Parathyroid adenoma (tissue), 2 donors: ENCODE measurements around the gene RBM44.
"Not testable (repeated sequence)": the region's sequence is repeated elsewhere in the genome, so short reads cannot be mapped to it uniquely, and the experiment has no call there.

Experiments used
- H2AFZ ChIP-seq: fragments of 300-600 bp; sonication (generic); one replicate; pipeline ENCODE4 v1.7.0; 2017; ENCODE audit warnings: antibody characterized with exemption, mild to moderate bottlenecking
- H3K27ac ChIP-seq: fragments of 300-600 bp; sonication (generic); one replicate; pipeline ENCODE4 v1.7.0; 2017
- H3K27me3 ChIP-seq: fragments of 300-600 bp; sonication (generic); one replicate; pipeline ENCODE4 v1.7.0; 2017; ENCODE audit warnings: low read length; ENCODE audit not compliant: control insufficient read depth, insufficient read depth
- H3K36me3 ChIP-seq: fragments of 300-600 bp; sonication (generic); one replicate; pipeline ENCODE4 v1.7.0; 2017; ENCODE audit warnings: low read length; ENCODE audit not compliant: control insufficient read depth, insufficient read depth
- H3K4me1 ChIP-seq: fragments of 300-600 bp; sonication (generic); one replicate; pipeline ENCODE4 v1.7.0; 2017; ENCODE audit warnings: control low read depth
- H3K4me2 ChIP-seq: fragments of 300-600 bp; sonication (generic); one replicate; pipeline ENCODE4 v1.7.0; 2017; ENCODE audit warnings: low read length
- H3K4me3 ChIP-seq: fragments of 300-600 bp; sonication (generic); one replicate; pipeline ENCODE4 v1.7.0; 2017; ENCODE audit warnings: low read depth, low read length
- H3K79me2 ChIP-seq: fragments of 300-600 bp; sonication (generic); one replicate; pipeline ENCODE4 v1.7.0; 2017; ENCODE audit warnings: control low read depth
- H3K9ac ChIP-seq: fragments of 300-600 bp; sonication (generic); one replicate; pipeline ENCODE4 v1.7.0; 2017; ENCODE audit warnings: mild to moderate bottlenecking
- H3K9me3 ChIP-seq: fragments of 300-600 bp; sonication (generic); one replicate; pipeline ENCODE4 v1.7.0; 2017; ENCODE audit warnings: low read length; ENCODE audit not compliant: control insufficient read depth
- TF ChIP-seq, protein P1 (sequence below): fragments of 300-600 bp; sonication (generic); IDR thresholded peaks from one replicate; pipeline ENCODE4 v1.7.0; 2017; ENCODE audit warnings: antibody characterized with exemption, mild to moderate bottlenecking
- donor health status: primary hyperparathyroidism.

The RBM44 gene, protein sequence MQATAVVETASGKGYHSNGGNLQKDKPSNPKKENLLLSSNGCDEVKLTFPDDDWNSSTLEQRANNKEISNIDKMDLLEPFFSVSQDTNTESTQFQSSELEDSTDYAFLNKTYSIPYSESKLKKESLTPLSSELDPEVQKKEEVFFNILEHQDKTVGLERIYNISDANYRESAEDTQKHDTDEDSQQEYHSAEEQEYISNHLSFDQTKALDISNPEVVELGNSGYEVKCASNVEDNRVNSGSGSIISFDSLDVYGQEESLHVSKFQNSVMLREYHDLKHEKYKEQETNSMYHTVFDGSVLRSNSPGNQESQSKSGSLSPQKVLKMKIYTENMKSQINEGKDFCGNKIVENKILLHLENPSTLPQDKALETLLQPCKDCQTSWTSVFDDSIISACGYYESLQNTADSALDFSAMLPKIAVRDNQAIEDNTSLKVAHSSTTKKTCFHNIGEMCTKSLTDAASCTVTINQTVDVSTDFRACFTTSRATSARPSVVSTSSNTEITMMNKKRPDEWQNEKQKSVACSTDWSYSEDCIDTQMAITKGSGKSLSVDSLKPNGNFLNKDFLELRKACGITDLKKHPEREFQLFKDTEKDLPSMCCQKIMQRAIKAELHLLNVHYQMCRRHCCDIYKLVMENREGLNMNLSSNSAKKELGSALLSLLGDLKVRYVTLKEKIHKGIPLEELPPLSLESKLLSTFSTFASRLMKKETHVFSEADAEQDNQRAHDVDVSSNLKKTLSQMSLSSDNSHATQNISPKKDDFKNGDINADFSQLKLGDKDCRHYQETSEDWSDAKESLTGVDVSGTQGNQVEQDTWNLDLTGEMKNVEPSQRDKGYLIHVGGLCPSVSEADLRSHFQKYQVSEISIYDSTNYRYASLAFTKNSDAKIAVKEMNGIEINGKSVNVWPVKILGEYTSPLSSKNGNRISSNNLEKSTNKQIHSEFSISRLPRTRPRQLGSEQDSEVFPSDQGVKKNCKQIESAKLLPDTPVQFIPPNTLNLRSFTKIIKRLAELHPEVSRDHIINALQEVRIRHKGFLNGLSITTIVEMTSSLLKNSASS

DNA sequence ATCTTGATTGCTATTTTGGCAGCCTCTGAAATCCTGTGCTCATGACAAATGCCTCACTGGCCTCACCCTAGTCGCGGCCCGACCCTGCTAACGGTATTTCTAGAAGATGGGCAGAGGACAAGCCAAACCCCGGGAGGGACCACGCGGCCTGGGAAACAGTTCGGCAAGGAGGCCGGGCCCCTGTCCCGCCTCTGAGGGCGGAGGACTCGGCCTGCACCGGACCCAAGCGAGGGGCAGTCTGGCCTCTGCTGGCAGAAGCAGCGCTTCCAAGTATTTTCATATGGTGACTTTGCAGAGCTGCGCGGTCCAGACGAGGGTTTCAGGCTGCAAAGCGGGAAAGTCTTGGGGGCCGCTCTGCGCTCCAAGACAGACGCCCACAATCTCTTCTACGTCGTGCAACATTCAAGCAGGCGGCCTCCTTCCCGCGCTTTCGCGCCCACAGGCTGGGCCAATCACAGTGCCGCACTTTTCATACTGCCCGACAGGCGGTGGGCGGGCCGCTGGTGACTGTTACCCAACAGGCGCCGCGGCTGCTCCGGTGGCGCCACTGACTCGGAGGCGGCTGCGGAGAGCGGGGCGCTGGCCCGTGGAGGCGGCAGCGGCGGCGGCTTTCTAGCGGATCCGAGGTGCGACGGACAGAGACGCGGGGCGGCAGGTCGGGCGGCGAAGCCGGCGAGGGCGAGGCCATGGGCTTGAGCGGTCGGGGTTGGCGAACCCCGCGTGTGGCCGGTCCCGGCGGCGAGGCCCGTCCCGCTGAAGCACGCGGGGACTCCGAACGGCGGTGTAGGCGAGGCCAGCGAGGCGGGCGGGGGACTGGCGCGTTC, at the start of gene RBM44:
TSS of gene RBM44 (plus strand) at position 544 of the 824 bp plus-strand sequence. CDS start 14,831 bp downstream, outside the sequence.
- no peaks in the 10 kb centered on the region for H3K4me1 ChIP-seq
- H3K4me2 ChIP-seq, result no peak within 1 kb of the TSS
- no peak within 1 kb of the TSS for H3K4me3 ChIP-seq
- no peaks in the 10 kb centered on the region for H3K36me3 ChIP-seq
- H3K27me3 ChIP-seq, result no peaks in the 10 kb centered on the region
- no peaks in the 10 kb centered on the region for H3K9me3 ChIP-seq
- H2AFZ ChIP-seq, result no peak within 1 kb of the TSS
- TF ChIP-seq, protein P1, sequence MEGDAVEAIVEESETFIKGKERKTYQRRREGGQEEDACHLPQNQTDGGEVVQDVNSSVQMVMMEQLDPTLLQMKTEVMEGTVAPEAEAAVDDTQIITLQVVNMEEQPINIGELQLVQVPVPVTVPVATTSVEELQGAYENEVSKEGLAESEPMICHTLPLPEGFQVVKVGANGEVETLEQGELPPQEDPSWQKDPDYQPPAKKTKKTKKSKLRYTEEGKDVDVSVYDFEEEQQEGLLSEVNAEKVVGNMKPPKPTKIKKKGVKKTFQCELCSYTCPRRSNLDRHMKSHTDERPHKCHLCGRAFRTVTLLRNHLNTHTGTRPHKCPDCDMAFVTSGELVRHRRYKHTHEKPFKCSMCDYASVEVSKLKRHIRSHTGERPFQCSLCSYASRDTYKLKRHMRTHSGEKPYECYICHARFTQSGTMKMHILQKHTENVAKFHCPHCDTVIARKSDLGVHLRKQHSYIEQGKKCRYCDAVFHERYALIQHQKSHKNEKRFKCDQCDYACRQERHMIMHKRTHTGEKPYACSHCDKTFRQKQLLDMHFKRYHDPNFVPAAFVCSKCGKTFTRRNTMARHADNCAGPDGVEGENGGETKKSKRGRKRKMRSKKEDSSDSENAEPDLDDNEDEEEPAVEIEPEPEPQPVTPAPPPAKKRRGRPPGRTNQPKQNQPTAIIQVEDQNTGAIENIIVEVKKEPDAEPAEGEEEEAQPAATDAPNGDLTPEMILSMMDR, result no peak
- H3K27ac ChIP-seq, result no peak within 1 kb of the TSS
- H3K9ac ChIP-seq, result no peak within 1 kb of the TSS
- no peaks in the 10 kb centered on the region for H3K79me2 ChIP-seq

- H2AFZ ChIP-seq, result no peak overlapping the region
- no peaks in the 10 kb centered on the region for H3K9me3 ChIP-seq
- H3K27me3 ChIP-seq, result no peaks in the 10 kb centered on the region
- no peak overlapping the region for H3K27ac ChIP-seq
- peaks cover 13% of the 10 kb centered on the region for H3K79me2 ChIP-seq
- no peaks in the 10 kb centered on the region for H3K4me1 ChIP-seq
- no peak overlapping the region for H3K4me2 ChIP-seq
- H3K9ac ChIP-seq, result no peak overlapping the region
- no peak overlapping the region for H3K4me3 ChIP-seq
- H3K36me3 ChIP-seq, result no peaks in the 10 kb centered on the region
- TF ChIP-seq, protein P1, result no peak
Observed at GRCh38 chr2:237749002-237749401, 49.6 kb upstream of the RBM44 start.

DNA sequence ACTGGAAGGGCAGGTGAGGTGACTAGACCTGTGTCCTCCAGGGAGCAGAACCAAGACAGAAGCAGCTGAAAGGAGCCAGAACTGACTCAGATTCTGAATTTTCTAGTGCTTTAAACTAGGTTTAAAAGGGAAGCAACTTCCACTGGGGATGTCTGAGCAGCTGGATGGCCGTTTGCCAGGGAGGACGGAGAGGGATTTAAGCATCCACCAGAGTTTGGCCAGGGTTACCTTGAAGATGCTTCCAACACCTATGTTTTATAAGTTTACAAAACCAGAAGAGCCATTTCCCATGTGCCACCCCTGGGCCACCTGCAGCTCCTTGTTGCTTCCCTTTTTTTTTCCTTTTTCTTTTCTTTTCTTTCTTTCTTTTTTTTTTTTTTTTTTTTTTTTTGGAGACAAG, 48.6 kb upstream of the RBM44 start:
- no peak overlapping the region for H3K27ac ChIP-seq
- H3K4me1 ChIP-seq, result no peaks in the 10 kb centered on the region
- H3K27me3 ChIP-seq, result no peaks in the 10 kb centered on the region
- TF ChIP-seq, protein P1, result no peak
- H3K36me3 ChIP-seq, result no peaks in the 10 kb centered on the region
- H3K79me2 ChIP-seq, result peaks cover 13% of the 10 kb centered on the region
- no peak overlapping the region for H3K4me2 ChIP-seq
- H3K9me3 ChIP-seq, result no peaks in the 10 kb centered on the region
- no peak overlapping the region for H2AFZ ChIP-seq
- no peak overlapping the region for H3K9ac ChIP-seq
- no peak overlapping the region for H3K4me3 ChIP-seq

DNA sequence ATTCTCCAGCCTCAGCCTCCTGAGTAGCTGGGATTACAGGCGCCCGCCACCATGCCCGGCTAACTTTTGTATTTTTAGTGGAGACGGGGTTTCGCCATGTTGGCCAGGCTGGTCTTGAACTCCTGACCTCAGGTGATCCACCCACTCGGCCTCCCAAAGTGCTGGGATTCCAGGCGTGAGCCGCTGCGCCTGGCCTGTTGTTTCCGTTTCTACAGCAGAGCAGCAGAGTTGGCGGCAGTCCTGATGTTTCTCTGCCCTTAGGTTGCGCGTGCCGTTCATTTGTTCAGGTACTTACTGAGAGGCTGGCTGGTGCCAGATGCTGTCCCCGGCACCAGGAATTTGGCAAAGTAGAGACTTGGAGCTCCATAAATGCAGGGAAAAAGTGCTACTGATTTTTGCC, 48.1 kb upstream of the RBM44 start:
- not testable (repeated sequence) for H3K27me3 ChIP-seq, H3K9ac ChIP-seq, H3K36me3 ChIP-seq, H3K27ac ChIP-seq, H2AFZ ChIP-seq, H3K9me3 ChIP-seq, H3K4me1 ChIP-seq, H3K4me3 ChIP-seq, H3K4me2 ChIP-seq
- H3K79me2 ChIP-seq, result peaks cover 13% of the 10 kb centered on the region
